ENCODE measurements around the gene EHD1.

Gene EHD1

GRCh38 chr11:64921384-64921783, 43.0 kb upstream of the EHD1 start:
- no peak for TF ChIP-seq CTCF (IDR thresholded peaks at IDR 0.05; ENCODE audit: low read depth, low read length, missing control alignments)
- DNase-seq (ENCODE audit: low read depth): no peak
- no peak overlapping the region for H3K4me3 ChIP-seq (ENCODE audit: low read depth, low read length)

DNA sequence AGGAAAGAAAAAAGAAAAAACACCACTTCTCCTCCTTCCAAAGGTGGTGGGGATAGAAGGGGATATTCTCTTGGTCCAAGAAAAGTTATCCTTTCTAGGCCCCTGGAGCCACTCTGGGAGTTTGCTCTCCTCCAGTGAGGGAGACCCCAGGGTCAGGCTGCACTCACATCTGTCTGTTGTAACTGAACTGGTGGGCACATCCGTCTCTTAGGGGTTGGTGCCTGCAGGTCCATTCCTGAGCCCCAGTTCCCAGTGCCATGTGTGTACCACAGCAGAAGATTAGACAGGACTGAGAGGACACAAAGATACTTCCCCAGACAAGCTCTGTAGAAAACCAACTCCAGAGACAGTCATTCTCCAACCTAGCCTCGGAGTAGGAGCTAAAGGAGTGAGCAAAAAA, 41.7 kb upstream of the EHD1 start:
- no peak for DNase-seq (ENCODE audit: low read depth)
- no peak overlapping the region for H3K4me3 ChIP-seq (ENCODE audit: low read depth, low read length)
- TF ChIP-seq CTCF (IDR thresholded peaks at IDR 0.05; ENCODE audit: low read depth, low read length, missing control alignments): no peak

- TF ChIP-seq CTCF (IDR thresholded peaks at IDR 0.05; ENCODE audit: low read depth, low read length, missing control alignments): no peak
- H3K4me3 ChIP-seq (ENCODE audit: low read depth, low read length): no peak overlapping the region
- DNase-seq (ENCODE audit: low read depth): no peak
Measured at GRCh38 chr11:64919627-64920026, 41.2 kb upstream of the EHD1 start.

DNA sequence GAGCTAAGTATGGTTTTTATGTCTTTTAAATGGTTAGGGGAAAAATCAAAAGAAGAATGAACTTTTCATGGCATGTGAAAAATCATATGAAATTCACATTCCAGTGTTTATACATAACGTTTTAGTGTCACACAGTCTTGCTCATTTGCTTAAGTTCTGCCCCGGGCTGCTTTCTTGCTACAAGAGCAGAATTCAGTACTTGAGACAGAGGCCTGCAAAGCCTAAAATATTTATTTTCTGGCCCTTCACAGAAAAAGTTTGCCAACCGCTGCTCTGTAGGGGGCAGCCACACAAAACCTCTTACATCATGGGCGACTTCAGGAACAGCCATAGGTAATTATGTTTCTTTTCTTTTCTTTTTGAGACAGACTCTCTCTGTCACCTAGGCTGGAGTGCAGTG, 39.6 kb upstream of the EHD1 start:
- DNase-seq (ENCODE audit: low read depth): no peak
- H3K4me3 ChIP-seq (ENCODE audit: low read depth, low read length): peak overlapping the region; percentile 63
- TF ChIP-seq CTCF (IDR thresholded peaks at IDR 0.05; ENCODE audit: low read depth, low read length, missing control alignments): peak; percentile 20

DNA sequence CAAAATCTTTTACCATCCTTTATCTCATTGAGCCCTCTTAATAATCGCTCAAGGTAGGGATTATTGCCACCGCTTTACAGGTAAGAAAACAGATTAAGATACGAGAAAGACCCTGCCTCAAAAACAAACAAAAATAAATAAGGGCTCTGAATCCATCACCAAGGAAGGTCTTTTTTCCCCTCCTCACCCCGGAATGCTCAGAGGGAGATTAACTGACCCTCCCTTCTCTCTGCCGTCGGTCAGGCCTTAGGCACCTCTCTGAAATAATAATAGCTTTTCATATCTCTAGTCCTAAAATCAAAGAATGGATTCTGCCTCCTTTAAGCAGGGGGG, 39.2 kb upstream of the EHD1 start:
- peak overlapping the region; percentile 63 for H3K4me3 ChIP-seq (ENCODE audit: low read depth, low read length)
- TF ChIP-seq CTCF (IDR thresholded peaks at IDR 0.05; ENCODE audit: low read depth, low read length, missing control alignments): no peak
- DNase-seq (ENCODE audit: low read depth): no peak

- TF ChIP-seq CTCF (IDR thresholded peaks at IDR 0.05; ENCODE audit: low read depth, low read length, missing control alignments): no peak
- peak within 1 kb of the TSS; percentile 69 for H3K4me3 ChIP-seq (ENCODE audit: low read depth, low read length)
- peak; percentile 99 for DNase-seq (ENCODE audit: low read depth)
Measured at GRCh38 chr11:64916775-64917662, 38.6 kb upstream of the EHD1 start, which contains the start of gene ATG2A. Gene ATG2A, minus strand, starts transcription at chr11:64917209. Its CDS starts 74 bp downstream, at chr11:64917135.
